ENCODE results near the gene MAPK11. TPM values are rescaled to one million over a fixed set of nuclear protein-coding genes. Genes with fewer than 3 reads are reported as not detected.

Gene MAPK11
- total and polyA plus RNA-seq, 9 of the 15 experiments (the other 6 are each of a cell fraction or from before 2014, with no cell fraction given): 0.06 to 14.6 (median 5.3) TPM

GRCh38 chr22:50262973-50263617 lies 7.1 kb downstream of the MAPK11 start:
- H4K20me1 ChIP-seq (replicated peaks; ENCODE audit: control insufficient read depth, insufficient read depth, low read length): no peaks in the 10 kb centered on the region
- H3K4me2 ChIP-seq (ENCODE audit: insufficient read depth, low read length): peak overlapping the region; percentile 61
- in situ Hi-C loops (cut with MboI): no loop called here
- H3K4me1 ChIP-seq (replicated peaks in 1 of 2; ENCODE audit: control insufficient read depth in 2 of 2, insufficient read depth in 2 of 2, low read length in 2 of 2): peaks cover 15 to 84% of the 10 kb centered on the region in 2 experiments; a peak in 4 of 5 replicates
- H3K79me2 ChIP-seq (ENCODE audit: control insufficient read depth, insufficient read depth, low read length): peaks cover 27% of the 10 kb centered on the region
- peak overlapping the region; percentile 69 to 92 for H3K9ac ChIP-seq (ENCODE audit: insufficient read depth in 1 of 2, low read depth in 2 of 2, low read length in 2 of 2)
- CTCF ChIA-PET (ENCODE audit: low intra/inter-chr PET ratio): no interaction called here
- intact Hi-C loops (cut with micrococcal nuclease): no loop called here
- no peaks in the 10 kb centered on the region for H3K9me3 ChIP-seq (replicated peaks; ENCODE audit: control insufficient read depth, insufficient read depth, low read depth, low read length)
- BruUV-seq (replicated peaks): no TSS peak
- WGBS (ENCODE audit: insufficient coverage, low coverage, missing lambda C conversion rate): 18% methylated on average over 7 of the region's 9 CpGs
- ATAC-seq (no peak), DNase-seq (ENCODE audit: extremely low read depth in 1 of 4, low spot score in 3 of 4) (no peak), FAIRE-seq (no peak)
- H3K27me3 ChIP-seq (ENCODE audit: control insufficient read depth in 2 of 2, insufficient read depth in 2 of 2, low read length in 2 of 2): no peaks in the 10 kb centered on the region
- H3K36me3 ChIP-seq (ENCODE audit: control insufficient read depth, insufficient read depth, low read length): peaks cover 12% of the 10 kb centered on the region; the same call in 1 of the 3 replicates
- peak overlapping the region; percentile 55 for H2AFZ ChIP-seq (ENCODE audit: low read depth, low read length)
- no peak overlapping the region for H3K4me3 ChIP-seq
- no peaks in the 10 kb centered on the region for H3K9me1 ChIP-seq (ENCODE audit: control insufficient read depth, insufficient read depth, low read length)
- POLR2A ChIA-PET: interaction anchor here (0.7 to 1.9 kb wide), 5 partner anchors 10 to 73 kb away, joined by 3 to 11 read pairs (median 3); partner anchors contain the start of gene HDAC10
- peak overlapping the region; percentile 76 for H3K27ac ChIP-seq (ENCODE audit: extremely low read depth, low read depth, low read length)
- TF ChIP-seq, protein P1, sequence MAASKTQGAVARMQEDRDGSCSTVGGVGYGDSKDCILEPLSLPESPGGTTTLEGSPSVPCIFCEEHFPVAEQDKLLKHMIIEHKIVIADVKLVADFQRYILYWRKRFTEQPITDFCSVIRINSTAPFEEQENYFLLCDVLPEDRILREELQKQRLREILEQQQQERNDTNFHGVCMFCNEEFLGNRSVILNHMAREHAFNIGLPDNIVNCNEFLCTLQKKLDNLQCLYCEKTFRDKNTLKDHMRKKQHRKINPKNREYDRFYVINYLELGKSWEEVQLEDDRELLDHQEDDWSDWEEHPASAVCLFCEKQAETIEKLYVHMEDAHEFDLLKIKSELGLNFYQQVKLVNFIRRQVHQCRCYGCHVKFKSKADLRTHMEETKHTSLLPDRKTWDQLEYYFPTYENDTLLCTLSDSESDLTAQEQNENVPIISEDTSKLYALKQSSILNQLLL (CRISPR knock-in tag; IDR thresholded peaks at IDR 0.05; ENCODE audit: borderline replicate concordance): no peak
- TF ChIP-seq TBL1XR1 (IDR thresholded peaks at IDR 0.05; ENCODE audit: low read length in 2 of 2) (no peak), ZNF75A (CRISPR knock-in tag; IDR thresholded peaks at IDR 0.05) (no peak), NFIC (IDR thresholded peaks at IDR 0.05) (peak; percentile 97), CBX3 (IDR thresholded peaks at IDR 0.05; ENCODE audit: borderline replicate concordance in 1 of 2, low read length in 2 of 2) (no peak), CXXC5 (CRISPR knock-in tag; IDR thresholded peaks at IDR 0.05) (no peak), EZH2 (IDR thresholded peaks at IDR 0.05; ENCODE audit: borderline replicate concordance, low read depth, low read length) (no peak), SAFB (IDR thresholded peaks at IDR 0.05; ENCODE audit: borderline replicate concordance, low read depth, low read length) (no peak), PCBP2 (IDR thresholded peaks at IDR 0.05; ENCODE audit: low read depth, low read length, poor library complexity, severe bottlenecking) (no peak), YY1 (IDR thresholded peaks at IDR 0.05; ENCODE audit: borderline replicate concordance in 1 of 3, control insufficient read depth in 1 of 3, extremely low read depth in 1 of 3, insufficient read depth in 3 of 3, insufficient read length in 1 of 3, insufficient replicate concordance in 2 of 3, low read depth in 1 of 3, low read length in 2 of 3) (peak in 1 of 3 experiments; percentile 28), FOXK2 (conservative IDR thresholded peaks at IDR 0.05 in 1 of 2, IDR thresholded peaks at IDR 0.05 in 1 of 2; ENCODE audit: low read depth in 2 of 2) (no peak), RAD51 (IDR thresholded peaks at IDR 0.05; ENCODE audit: borderline replicate concordance, low read depth) (no peak), TRIM24 (IDR thresholded peaks at IDR 0.05) (no peak), KLF6 (CRISPR knock-in tag; IDR thresholded peaks at IDR 0.05; ENCODE audit: borderline replicate concordance) (no peak), TAF7 (tag; IDR thresholded peaks at IDR 0.05) (no peak), SREBF2 (CRISPR knock-in tag; IDR thresholded peaks at IDR 0.05) (no peak), NFRKB (IDR thresholded peaks at IDR 0.05; ENCODE audit: low read depth) (no peak), BHLHE40 (IDR thresholded peaks at IDR 0.05; ENCODE audit: low read length) (no peak)
- TF ChIP-seq, protein P2, sequence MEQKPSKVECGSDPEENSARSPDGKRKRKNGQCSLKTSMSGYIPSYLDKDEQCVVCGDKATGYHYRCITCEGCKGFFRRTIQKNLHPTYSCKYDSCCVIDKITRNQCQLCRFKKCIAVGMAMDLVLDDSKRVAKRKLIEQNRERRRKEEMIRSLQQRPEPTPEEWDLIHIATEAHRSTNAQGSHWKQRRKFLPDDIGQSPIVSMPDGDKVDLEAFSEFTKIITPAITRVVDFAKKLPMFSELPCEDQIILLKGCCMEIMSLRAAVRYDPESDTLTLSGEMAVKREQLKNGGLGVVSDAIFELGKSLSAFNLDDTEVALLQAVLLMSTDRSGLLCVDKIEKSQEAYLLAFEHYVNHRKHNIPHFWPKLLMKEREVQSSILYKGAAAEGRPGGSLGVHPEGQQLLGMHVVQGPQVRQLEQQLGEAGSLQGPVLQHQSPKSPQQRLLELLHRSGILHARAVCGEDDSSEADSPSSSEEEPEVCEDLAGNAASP (IDR thresholded peaks at IDR 0.05): peak; percentile 74

Data from K562 (cell line).